K562 (cell line): Measurements from ENCODE around the gene CHODL. TPM values are rescaled to one million over a fixed set of nuclear protein-coding genes. Genes with fewer than 3 reads are reported as not detected.

Experiments used
- ATAC-seq: fragments of 200-7000 bp; cut with Tn5 transposase; 3 replicates; pipeline ENCODE4 v1.9.1; 2020; ENCODE audit warnings: moderate library complexity
- BruUV-seq: library from RNA; stranded (reverse); fragments of 400-500 nt; replicated peaks from 2 replicates; lab custom pipeline; 2021; lab: Mats Ljungman, UMichigan
- CTCF ChIA-PET: fragments of 300-600 bp; formaldehyde crosslinking; extraction: SDS; loops from one replicate; lab custom pipeline; 2021; ENCODE audit warnings: low intra/inter-chr PET ratio; lab: Yijun Ruan, JAX
- POLR2A ChIA-PET: fragments of 300-600, 350-650 bp; sonication (Branson Sonifier 250); formaldehyde crosslinking; extraction: SDS; loops from one replicate; lab custom pipeline; 2021; ENCODE audit warnings: antibody characterized with exemption, inconsistent platforms; lab: Yijun Ruan, JAX
- DNase-seq, 4 experiments: peaks; one replicate each; pipeline versions ENCODE4 v3.0.0 to v3.0.0-alpha.2; 2011 to 2018; ENCODE audit warnings: low spot score in 3 of 4, mixed read lengths in 3 of 4; ENCODE audit errors: extremely low read depth in 1 of 4
- FAIRE-seq: peaks from 2 replicates; lab custom pipeline; 2011; peaks lifted over from hg19 to GRCh38; lab: Jason Lieb, UNC
- H2AFZ ChIP-seq: 2 replicates; pipeline ENCODE4 v1.6.0; 2011; ENCODE audit warnings: low read depth, low read length, control low read depth, inconsistent platforms
- H3K27ac ChIP-seq: fragments of 200-600 bp; 3 replicates; pipeline ENCODE4 v1.8.0; 2011; ENCODE audit warnings: low read depth, mild to moderate bottlenecking, control low read depth, inconsistent platforms, low read length, moderate library complexity, mixed read lengths; ENCODE audit errors: extremely low read depth
- H3K27me3 ChIP-seq, 2 experiments: fragments of 300-600 bp in 1 of 2; 2 replicates in 1 of 2; 3 replicates in 1 of 2; pipeline versions ENCODE4 v1.6.0 to v1.8.0; 2011; ENCODE audit warnings: inconsistent platforms in 2 of 2, low read length in 2 of 2, mild to moderate bottlenecking in 1 of 2, mixed read lengths in 1 of 2, moderate library complexity in 1 of 2; ENCODE audit not compliant: control insufficient read depth in 2 of 2, insufficient read depth in 2 of 2
- H3K36me3 ChIP-seq: fragments of 300-600 bp; 3 replicates; pipeline ENCODE4 v1.8.0; 2011; ENCODE audit warnings: mild to moderate bottlenecking, low read length, inconsistent platforms; ENCODE audit not compliant: control insufficient read depth, insufficient read depth
- H3K4me1 ChIP-seq, 2 experiments: fragments of 200-600 bp in 1 of 2; replicated peaks in 1 of 2; 2 replicates in 1 of 2; 3 replicates in 1 of 2; pipeline versions ENCODE4 v1.5.1 to v1.8.0; 2011; ENCODE audit warnings: inconsistent platforms in 2 of 2, low read length in 2 of 2, mild to moderate bottlenecking in 1 of 2, mixed read lengths in 1 of 2, moderate library complexity in 1 of 2; ENCODE audit not compliant: control insufficient read depth in 2 of 2, insufficient read depth in 2 of 2
- H3K4me2 ChIP-seq: 2 replicates; pipeline ENCODE4 v1.6.1; 2011; ENCODE audit warnings: low read length, control low read depth, inconsistent platforms, mixed read lengths; ENCODE audit not compliant: insufficient read depth
- H3K4me3 ChIP-seq: fragments of 200-600 bp; sonication (generic), shearing (Covaris generic); 2 replicates; pipeline ENCODE4 v1.5.1; 2016; ENCODE audit warnings: control low read depth, inconsistent platforms
- H3K79me2 ChIP-seq: fragments of 200-600 bp; 3 replicates; pipeline ENCODE4 v1.8.0; 2011; ENCODE audit warnings: low read length, inconsistent platforms; ENCODE audit not compliant: control insufficient read depth, insufficient read depth
- H3K9ac ChIP-seq, 2 experiments: 2 replicates each; pipeline versions ENCODE4 v1.6.0 to v1.6.1; 2011; ENCODE audit warnings: low read depth in 2 of 2, low read length in 2 of 2, control low read depth in 1 of 2, inconsistent platforms in 1 of 2, mild to moderate bottlenecking in 1 of 2, mixed read lengths in 1 of 2; ENCODE audit not compliant: insufficient read depth in 1 of 2
- H3K9me1 ChIP-seq: one replicate; pipeline ENCODE4 v1.6.0; 2011; ENCODE audit warnings: inconsistent platforms, mild to moderate bottlenecking, low read length, moderate library complexity; ENCODE audit not compliant: control insufficient read depth, insufficient read depth
- H3K9me3 ChIP-seq: replicated peaks from 2 replicates; pipeline ENCODE4 v1.5.1; 2011; ENCODE audit warnings: low read depth, low read length, inconsistent platforms; ENCODE audit not compliant: control insufficient read depth, insufficient read depth
- H4K20me1 ChIP-seq: replicated peaks from 2 replicates; pipeline ENCODE4 v1.6.1; 2011; ENCODE audit warnings: low read length, inconsistent platforms, mixed read lengths; ENCODE audit not compliant: control insufficient read depth, insufficient read depth
- CBFA2T2 ChIP-seq: fragments of 450-650 bp; conservative IDR thresholded peaks from 2 replicates; pipeline ENCODE4 v1.6.1; 2017; ENCODE audit warnings: mild to moderate bottlenecking
- CHCHD3 ChIP-seq: fragments of 250-450 bp; sonication (Bioruptor Pico); IDR thresholded peaks from 2 replicates; pipeline ENCODE4 v2.1.2; 2022; ENCODE audit warnings: mild to moderate bottlenecking
- FOSL1 ChIP-seq: fragments of 200-800 bp; sonication (Bioruptor generic); conservative IDR thresholded peaks from 2 replicates; pipeline ENCODE4 v1.6.1; 2016; ENCODE audit warnings: missing genetic modification characterization, missing compliant biosample characterization
- FOXA3 ChIP-seq, 2 experiments: fragments of 450-650 bp in 1 of 2; sonication (generic) in 1 of 2; formaldehyde crosslinking; IDR thresholded peaks in 1 of 2; conservative IDR thresholded peaks in 1 of 2; 2 replicates each; pipeline versions ENCODE4 v1.4.0 to v1.8.0; 2020 to 2022; ENCODE audit warnings: mild to moderate bottlenecking in 2 of 2, missing genetic modification reagents in 1 of 2
- FOXO4 ChIP-seq: fragments of 450-650 bp; formaldehyde crosslinking; IDR thresholded peaks from 2 replicates; pipeline ENCODE4 v1.4.0; 2020; ENCODE audit warnings: mild to moderate bottlenecking, moderate library complexity
- KDM5B ChIP-seq: fragments of 200-600 bp; sonication (generic); IDR thresholded peaks from 2 replicates; pipeline ENCODE4 v1.6.1; 2012; ENCODE audit warnings: low read depth, mild to moderate bottlenecking, moderate library complexity, low read length, control low read depth, inconsistent platforms; ENCODE audit not compliant: insufficient replicate concordance
- POLR2B ChIP-seq: fragments of 450-650 bp; IDR thresholded peaks from 2 replicates; pipeline ENCODE4 v1.6.1; 2018; ENCODE audit warnings: low read depth; ENCODE audit not compliant: partially characterized antibody
- POLR3G ChIP-seq: IDR thresholded peaks from 2 replicates; pipeline ENCODE4 v1.6.1; 2011; ENCODE audit not compliant: insufficient read length, insufficient replicate concordance; ENCODE audit errors: extremely low read depth
- TFAP4 ChIP-seq: sonication (generic); formaldehyde crosslinking; IDR thresholded peaks from 2 replicates; pipeline ENCODE4 v1.8.0; 2022; ENCODE audit warnings: missing genetic modification reagents, mild to moderate bottlenecking, moderate library complexity, borderline replicate concordance
- USF2 ChIP-seq: sonication (generic); formaldehyde crosslinking; IDR thresholded peaks from 2 replicates; pipeline ENCODE4 v1.5.0; 2020; ENCODE audit warnings: missing genetic modification reagents
- ZBED1 ChIP-seq: IDR thresholded peaks from 2 replicates; pipeline ENCODE4 v1.6.1; 2014
- ZBTB11 ChIP-seq, 3 experiments: fragments of 200-800 bp in 1 of 3; fragments of 250-450 bp in 1 of 3; fragments of 450-650 bp in 1 of 3; sonication (Bioruptor Pico) in 1 of 3; sonication (Bioruptor generic) in 1 of 3; formaldehyde crosslinking in 1 of 3; IDR thresholded peaks; 2 replicates each; pipeline versions ENCODE4 v1.6.1 to v1.8.0; 2016 to 2022; ENCODE audit warnings: mild to moderate bottlenecking in 2 of 3, missing genetic modification characterization in 2 of 3, missing compliant biosample characterization in 1 of 3, moderate library complexity in 1 of 3
- ZFP1 ChIP-seq: fragments of 450-650 bp; formaldehyde crosslinking; IDR thresholded peaks from 2 replicates; pipeline ENCODE4 v1.4.0; 2020; ENCODE audit warnings: mild to moderate bottlenecking, mixed read lengths
- ZNF174 ChIP-seq: fragments of 250-450 bp; sonication (Bioruptor Pico); IDR thresholded peaks from 2 replicates; pipeline ENCODE4 v1.4.0; 2020; ENCODE audit warnings: mild to moderate bottlenecking
- ZNF444 ChIP-seq: fragments of 250-450 bp; sonication (Bioruptor Pico); IDR thresholded peaks from 2 replicates; pipeline ENCODE4 v1.4.0; 2020; ENCODE audit warnings: mild to moderate bottlenecking, moderate library complexity
- WGBS: fragments of 100-300 bp; shearing (Covaris generic); methylation state at CpG from one replicate; pipeline ENCODE4 v1.1.6; 2016; ENCODE audit warnings: low coverage, mixed read lengths; ENCODE audit not compliant: insufficient coverage; ENCODE audit errors: missing lambda C conversion rate; 5-methylcytosine and 5-hydroxymethylcytosine counted together
- in situ Hi-C: fragments of 300-500 bp; cut with MboI; formaldehyde crosslinking; loops from 4 replicates; pipeline ENCODE4 v1.15.0; 2018; ENCODE audit warnings: inconsistent platforms, mixed read lengths
- intact Hi-C: fragments of 100-400 bp; cut with micrococcal nuclease; formaldehyde crosslinking; loops from 2 replicates; pipeline ENCODE4 v1.14.2; 2022
- polyA plus RNA-seq, 8 experiments: library from polyadenylated mRNA; depleted of rRNA in 4 of 8; stranded (reverse) in 5 of 8; unstranded in 3 of 8; fragments of >200 nt; fragmentation: Nextera tagmentation in 2 of 8; fragmentation: Illumina TruSeq in 1 of 8; extraction: Ambion mirVana in 2 of 8; extraction: Trizol in 1 of 8; gene quantifications; 2 replicates each; pipeline versions ENCODE4 v1.2.1 to v1.2.3, GENCODE V29; 2011 to 2014; ENCODE audit warnings: inconsistent platforms in 1 of 8, missing spikeins in 1 of 8
- total RNA-seq, 7 experiments: library from RNA; depleted of rRNA in 6 of 7; stranded (reverse); fragments of >200 nt in 6 of 7; fragmentation: Illumina TruSeq in 2 of 7; extraction: Trizol in 2 of 7; gene quantifications; 2 replicates each; pipeline versions ENCODE4 v1.2.1 to v1.2.3, GENCODE V29; 2011 to 2021; ENCODE audit warnings: low replicate concordance in 1 of 7

Gene CHODL
- total and polyA plus RNA-seq, 9 of the 15 experiments (the other 6 are each of a cell fraction or from before 2014, with no cell fraction given) = not detected

GRCh38 chr21:18269856-18270255, 25.2 kb downstream of the CHODL start:
- no TSS peak for BruUV-seq
- TF ChIP-seq FOSL1 (tag) (no peak), ZFP1 (no peak), FOXO4 (no peak), KDM5B (no peak), ZBTB11 (CRISPR knock-in tag; IDR thresholded peaks at IDR 0.05) (no peak), ZNF444 (CRISPR knock-in tag) (no peak), CHCHD3 (CRISPR knock-in tag) (no peak), ZBED1 (no peak), TFAP4 (CRISPR knock-in tag) (no peak), FOXA3 (CRISPR knock-in tag; conservative IDR thresholded peaks at IDR 0.05 in 1 of 2, IDR thresholded peaks at IDR 0.05 in 1 of 2) (no peak), ZNF174 (CRISPR knock-in tag) (no peak), POLR3G (no peak), CBFA2T2 (no peak), USF2 (CRISPR knock-in tag) (no peak), POLR2B (no peak)

More at GRCh38 chr21:18269856-18270255, 25.2 kb downstream of the CHODL start:
- no peaks in the 10 kb centered on the region for H3K79me2 ChIP-seq
- no peak overlapping the region for H2AFZ ChIP-seq
- H3K9me1 ChIP-seq = no peaks in the 10 kb centered on the region
- H3K27me3 ChIP-seq = no peaks in the 10 kb centered on the region
- no peak overlapping the region for H3K4me2 ChIP-seq
- ChIA-PET POLR2A (no interaction called here), CTCF (no interaction called here)
- 3% methylated on average over 7 of the region's 7 CpGs for WGBS
- H3K9me3 ChIP-seq = no peaks in the 10 kb centered on the region
- intact Hi-C loops (no loop called here), in situ Hi-C loops (no loop called here)
- H3K9ac ChIP-seq = no peak overlapping the region
- ATAC-seq (no peak), DNase-seq (no peak), FAIRE-seq (no peak)
- H4K20me1 ChIP-seq = no peaks in the 10 kb centered on the region
- H3K4me3 ChIP-seq = no peak overlapping the region
- H3K36me3 ChIP-seq = no peaks in the 10 kb centered on the region
- H3K4me1 ChIP-seq = no peaks in the 10 kb centered on the region
- no peak overlapping the region for H3K27ac ChIP-seq
